ENCODE results near the gene TBL1XR1.

The TBL1XR1 gene

DNA sequence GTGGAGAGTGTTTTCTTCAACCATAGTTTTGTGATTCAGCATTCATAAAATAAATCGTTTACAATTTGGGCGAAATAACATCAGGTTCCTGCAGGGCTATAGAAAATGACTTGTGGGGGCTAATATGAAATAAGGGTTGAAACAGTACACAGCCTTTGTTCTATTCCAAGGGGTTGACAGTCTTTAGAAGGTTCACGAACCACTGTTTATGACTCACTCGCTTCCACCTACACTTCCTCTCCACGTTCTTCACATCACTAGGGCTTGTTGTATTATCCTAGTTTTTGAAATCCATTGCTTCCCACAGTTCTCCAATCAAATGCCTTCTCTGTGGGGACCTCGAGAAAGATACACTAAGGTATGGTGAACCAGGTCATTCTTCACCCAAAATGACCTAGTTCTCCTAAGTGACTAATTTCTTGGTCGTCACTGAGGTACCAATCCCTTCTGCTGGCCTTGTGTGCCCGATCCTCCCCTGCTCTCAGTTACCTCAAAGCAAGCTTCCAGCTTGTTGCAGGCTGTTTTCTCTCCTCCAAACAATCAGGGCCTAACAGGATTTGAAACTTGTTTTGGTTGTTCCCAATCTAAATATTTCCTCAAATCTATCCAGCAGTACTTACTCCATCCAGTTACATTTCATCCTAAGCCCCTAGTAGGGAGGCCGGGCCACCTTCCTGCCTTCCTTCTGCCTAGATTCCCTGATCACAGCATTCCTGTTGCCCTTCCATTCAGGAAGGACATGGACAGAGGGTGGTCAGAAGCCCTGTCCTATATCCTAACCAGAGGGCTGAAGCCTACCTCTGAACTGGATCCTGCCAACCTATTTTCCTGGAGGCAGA lies 23.1 kb upstream of the TBL1XR1 start:
- no peak for DNase-seq (ENCODE audit: extremely low read depth, low read depth)
- TF ChIP-seq, protein P1, sequence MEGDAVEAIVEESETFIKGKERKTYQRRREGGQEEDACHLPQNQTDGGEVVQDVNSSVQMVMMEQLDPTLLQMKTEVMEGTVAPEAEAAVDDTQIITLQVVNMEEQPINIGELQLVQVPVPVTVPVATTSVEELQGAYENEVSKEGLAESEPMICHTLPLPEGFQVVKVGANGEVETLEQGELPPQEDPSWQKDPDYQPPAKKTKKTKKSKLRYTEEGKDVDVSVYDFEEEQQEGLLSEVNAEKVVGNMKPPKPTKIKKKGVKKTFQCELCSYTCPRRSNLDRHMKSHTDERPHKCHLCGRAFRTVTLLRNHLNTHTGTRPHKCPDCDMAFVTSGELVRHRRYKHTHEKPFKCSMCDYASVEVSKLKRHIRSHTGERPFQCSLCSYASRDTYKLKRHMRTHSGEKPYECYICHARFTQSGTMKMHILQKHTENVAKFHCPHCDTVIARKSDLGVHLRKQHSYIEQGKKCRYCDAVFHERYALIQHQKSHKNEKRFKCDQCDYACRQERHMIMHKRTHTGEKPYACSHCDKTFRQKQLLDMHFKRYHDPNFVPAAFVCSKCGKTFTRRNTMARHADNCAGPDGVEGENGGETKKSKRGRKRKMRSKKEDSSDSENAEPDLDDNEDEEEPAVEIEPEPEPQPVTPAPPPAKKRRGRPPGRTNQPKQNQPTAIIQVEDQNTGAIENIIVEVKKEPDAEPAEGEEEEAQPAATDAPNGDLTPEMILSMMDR (IDR thresholded peaks at IDR 0.05; ENCODE audit: low read depth, low read length, missing control alignments): no peak
- H3K4me3 ChIP-seq (replicated peaks; ENCODE audit: low read depth, low read length): no peak overlapping the region

DNA sequence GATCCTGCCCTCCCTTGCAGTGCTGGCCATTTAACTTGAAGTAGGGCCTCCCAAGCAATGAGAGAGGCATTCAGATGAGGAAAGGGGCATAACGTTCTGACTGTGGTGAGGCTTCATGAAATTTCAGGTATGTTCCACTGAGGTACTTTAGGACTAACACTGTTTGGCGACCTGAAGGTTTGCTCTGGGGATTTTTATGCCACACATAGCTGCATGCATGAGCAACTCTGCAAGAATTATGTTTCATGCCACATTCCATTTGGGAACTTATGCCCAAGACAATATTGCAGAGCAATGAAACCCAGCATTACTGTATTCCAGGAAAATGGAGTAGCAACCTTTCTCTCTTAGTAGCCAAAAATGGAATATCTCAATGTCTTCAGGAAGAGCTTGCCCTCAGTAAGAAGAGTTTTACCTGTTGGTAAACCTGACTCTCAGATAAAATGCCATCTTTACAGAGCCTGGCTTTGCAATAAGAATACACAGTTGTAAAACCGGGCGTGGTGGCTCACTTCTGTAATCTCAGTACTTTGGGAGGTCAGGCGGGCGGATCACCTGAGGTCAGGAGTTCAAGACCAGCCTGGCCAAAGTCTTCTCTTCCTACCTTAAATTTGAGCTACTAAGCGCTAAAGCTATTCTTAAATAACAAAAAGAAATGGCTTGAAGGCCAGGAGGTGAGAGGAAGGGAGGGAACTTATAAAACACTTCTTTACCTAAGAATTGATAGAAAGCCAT lies 16.7 kb upstream of the TBL1XR1 start:
- no peak for DNase-seq (ENCODE audit: extremely low read depth, low read depth)
- no peak overlapping the region for H3K4me3 ChIP-seq (replicated peaks; ENCODE audit: low read depth, low read length)
- TF ChIP-seq, protein P1 (IDR thresholded peaks at IDR 0.05; ENCODE audit: low read depth, low read length, missing control alignments): no peak

DNA sequence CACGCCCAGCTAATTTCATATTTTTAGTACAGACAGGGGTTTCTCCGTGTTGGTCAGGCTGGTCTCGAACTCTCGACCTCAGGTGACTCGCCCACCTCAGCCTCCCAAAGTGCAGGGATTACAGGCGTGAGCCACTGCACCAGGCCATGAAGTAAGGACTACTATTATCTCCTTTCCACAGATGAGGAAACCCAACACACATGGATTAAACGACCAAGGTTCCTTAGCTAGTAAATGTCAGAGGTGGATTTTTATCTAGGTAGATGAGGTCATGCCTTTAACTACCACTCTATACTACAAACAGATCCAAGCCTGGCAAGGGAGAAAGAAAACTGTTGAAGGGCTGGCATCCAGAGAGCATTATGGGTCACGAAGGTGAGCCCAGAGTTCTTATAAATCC lies 15.5 kb upstream of the TBL1XR1 start:
- TF ChIP-seq, protein P1 (IDR thresholded peaks at IDR 0.05; ENCODE audit: low read depth, low read length, missing control alignments): no peak
- H3K4me3 ChIP-seq (replicated peaks; ENCODE audit: low read depth, low read length): no peak overlapping the region
- no peak for DNase-seq (ENCODE audit: extremely low read depth, low read depth)

GRCh38 chr3:177212278-177212610 lies 15.0 kb upstream of the TBL1XR1 start:
- H3K4me3 ChIP-seq (replicated peaks; ENCODE audit: low read depth, low read length): no peak overlapping the region
- DNase-seq (ENCODE audit: extremely low read depth, low read depth): no peak
- TF ChIP-seq, protein P1 (IDR thresholded peaks at IDR 0.05; ENCODE audit: low read depth, low read length, missing control alignments): no peak

GRCh38 chr3:177211503-177212277 lies 14.4 kb upstream of the TBL1XR1 start:
- DNase-seq (ENCODE audit: extremely low read depth, low read depth): no peak
- TF ChIP-seq, protein P1 (IDR thresholded peaks at IDR 0.05; ENCODE audit: low read depth, low read length, missing control alignments): no peak
- H3K4me3 ChIP-seq (replicated peaks; ENCODE audit: low read depth, low read length): no peak overlapping the region

GRCh38 chr3:177210744-177211502 lies 13.6 kb upstream of the TBL1XR1 start:
- DNase-seq (ENCODE audit: extremely low read depth, low read depth): no peak
- no peak overlapping the region for H3K4me3 ChIP-seq (replicated peaks; ENCODE audit: low read depth, low read length)
- TF ChIP-seq, protein P1 (IDR thresholded peaks at IDR 0.05; ENCODE audit: low read depth, low read length, missing control alignments): no peak
